ENCODE results near the gene NENF.

- no peak for TF ChIP-seq CTCF (conservative IDR thresholded peaks at IDR 0.05)
- no peak for TF ChIP-seq EZH2 (IDR thresholded peaks at IDR 0.05; ENCODE audit: low read depth)
Measured at GRCh38 chr1:212414328-212415106, 18.2 kb upstream of the NENF start, which contains the start of gene PACC1.
